NCI-H2227 (cell line): Measurements from ENCODE around the gene OR10V1.

ENCODE experiments used
- DNase-seq: peaks from one replicate; lab custom pipeline; 2025; ENCODE audit not compliant: unreplicated experiment; lab: John Stamatoyannopoulos, UW

OR10V1 gene

GRCh38 chr11:59713745-59714144 is at the start of gene OR10V1:
Gene OR10V1, minus strand, starts transcription at chr11:59713845. Its CDS starts 0 bp downstream, at chr11:59713845.
- DNase-seq: no peak

- no peak for DNase-seq
These were observed 48.3 kb upstream of the OR10V1 start for GRCh38 chr11:59761993-59762392.

- DNase-seq: no peak
These were observed 47.1 kb upstream of the OR10V1 start for GRCh38 chr11:59760771-59761170.

GRCh38 chr11:59759900-59760299 is 46.3 kb upstream of the OR10V1 start:
- no peak for DNase-seq

- DNase-seq: no peak
These were observed 44.9 kb upstream of the OR10V1 start for GRCh38 chr11:59758401-59759037.

GRCh38 chr11:59756845-59757244 is 43.2 kb upstream of the OR10V1 start:
- DNase-seq: no peak

- DNase-seq: no peak
These were observed 42.9 kb upstream of the OR10V1 start for GRCh38 chr11:59756558-59756840.

GRCh38 chr11:59755701-59756557 is 42.3 kb upstream of the OR10V1 start:
- DNase-seq: peak; percentile 56

- peak; percentile 83 for DNase-seq
These were observed 41.4 kb upstream of the OR10V1 start, which contains the start of gene STX3 for GRCh38 chr11:59754859-59755700. Gene STX3, plus strand, starts transcription at chr11:59755376. Its CDS starts 230 bp downstream, at chr11:59755606.

GRCh38 chr11:59754494-59754858 is 40.8 kb upstream of the OR10V1 start:
- DNase-seq: no peak

- DNase-seq: peak; percentile 87
These were observed 40.2 kb upstream of the OR10V1 start for GRCh38 chr11:59753650-59754493.

- DNase-seq: no peak
These were observed 32.5 kb upstream of the OR10V1 start for GRCh38 chr11:59746111-59746510.

- DNase-seq: no peak
These were observed 17.4 kb upstream of the OR10V1 start for GRCh38 chr11:59730896-59731565.

GRCh38 chr11:59729834-59730233 is 16.2 kb upstream of the OR10V1 start:
- DNase-seq: no peak

- DNase-seq: no peak
These were observed 15.3 kb upstream of the OR10V1 start for GRCh38 chr11:59728913-59729312.

GRCh38 chr11:59728154-59728553 is 14.5 kb upstream of the OR10V1 start:
- no peak for DNase-seq

- no peak for DNase-seq
These were observed 13.8 kb upstream of the OR10V1 start for GRCh38 chr11:59727426-59727825.

- DNase-seq: no peak
These were observed 10.4 kb upstream of the OR10V1 start for GRCh38 chr11:59724066-59724465.

- DNase-seq: no peak
These were observed 5.9 kb upstream of the OR10V1 start for GRCh38 chr11:59719556-59719955.

GRCh38 chr11:59716051-59716450 is 2.4 kb upstream of the OR10V1 start:
- no peak for DNase-seq
